A549 (cell line): ENCODE measurements around the gene CUL7.

ENCODE experiments used
- MYC ChIP-seq: IDR thresholded peaks from 2 replicates; pipeline ENCODE4 v1.6.1; 2012; ENCODE audit warnings: mild to moderate bottlenecking, inconsistent platforms, low read length, improper control_type of control experiment, borderline replicate concordance
- PBX3 ChIP-seq: IDR thresholded peaks from 2 replicates; pipeline ENCODE4 v1.6.1; 2012
- POLR2A ChIP-seq: IDR thresholded peaks from 2 replicates; pipeline ENCODE4 v1.6.1; 2012; ENCODE audit warnings: mild to moderate bottlenecking, low read length
- RAD21 ChIP-seq, 2 experiments: fragments of >200 bp in 1 of 2; sonication (Bioruptor Twin) in 1 of 2; formaldehyde crosslinking in 1 of 2; IDR thresholded peaks in 1 of 2; conservative IDR thresholded peaks in 1 of 2; 2 replicates in 1 of 2; 3 replicates in 1 of 2; pipeline ENCODE4 v1.6.1; 2012 to 2018; ENCODE audit warnings: inconsistent platforms in 1 of 2
- RCOR1 ChIP-seq: fragments of 150-350 bp; IDR thresholded peaks from 2 replicates; pipeline ENCODE4 v1.6.1; 2014; ENCODE audit warnings: antibody characterized with exemption, low read length, low read depth
- REST ChIP-seq: fragments of 200-600 bp; sonication (generic); IDR thresholded peaks from 2 replicates; pipeline ENCODE4 v1.6.1; 2016; ENCODE audit warnings: antibody characterized with exemption, mild to moderate bottlenecking, moderate library complexity
- RFX5 ChIP-seq: fragments of 450-650 bp; IDR thresholded peaks from 2 replicates; pipeline ENCODE4 v1.7.1; 2014; ENCODE audit warnings: antibody characterized with exemption, mild to moderate bottlenecking, moderate library complexity
- USF2 ChIP-seq: fragments of 450-650 bp; IDR thresholded peaks from 2 replicates; pipeline ENCODE4 v1.6.1; 2014; ENCODE audit warnings: antibody characterized with exemption
- ZFP36 ChIP-seq: fragments of 450-650 bp; IDR thresholded peaks from 2 replicates; pipeline ENCODE4 v1.6.1; 2014; ENCODE audit warnings: borderline replicate concordance; ENCODE audit not compliant: partially characterized antibody
- TF ChIP-seq, protein P1 (sequence below): fragments of >200 bp; sonication (Bioruptor Twin); formaldehyde crosslinking; IDR thresholded peaks from 3 replicates; pipeline ENCODE4 v1.5.1; 2016
- TF ChIP-seq, protein P2 (sequence below): IDR thresholded peaks from 2 replicates; pipeline ENCODE4 v1.6.1; 2012; ENCODE audit warnings: low read depth, borderline replicate concordance

DNA sequence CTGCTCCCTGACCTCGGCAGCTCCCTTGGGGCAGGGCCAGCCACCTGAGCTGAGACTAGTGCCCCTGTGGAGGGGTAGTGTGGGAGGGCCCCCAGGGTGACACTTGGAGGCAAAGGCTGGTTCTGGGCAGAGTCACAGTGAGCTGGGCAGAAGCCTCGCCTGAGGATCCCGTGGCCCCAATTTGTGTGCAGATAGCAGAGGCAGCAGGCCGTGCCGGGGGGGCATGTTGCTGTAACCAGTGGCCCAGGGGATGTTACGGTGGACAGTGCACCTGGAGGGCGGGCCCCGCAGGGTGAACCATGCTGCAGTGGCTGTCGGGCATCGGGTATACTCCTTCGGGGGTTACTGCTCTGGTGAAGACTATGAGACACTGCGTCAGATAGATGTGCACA is 36.7 kb downstream of the CUL7 start:
- no peak for TF ChIP-seq USF2
- TF ChIP-seq RAD21 (conservative IDR thresholded peaks at IDR 0.05 in 1 of 2, IDR thresholded peaks at IDR 0.05 in 1 of 2), result no peak
- TF ChIP-seq, protein P1, sequence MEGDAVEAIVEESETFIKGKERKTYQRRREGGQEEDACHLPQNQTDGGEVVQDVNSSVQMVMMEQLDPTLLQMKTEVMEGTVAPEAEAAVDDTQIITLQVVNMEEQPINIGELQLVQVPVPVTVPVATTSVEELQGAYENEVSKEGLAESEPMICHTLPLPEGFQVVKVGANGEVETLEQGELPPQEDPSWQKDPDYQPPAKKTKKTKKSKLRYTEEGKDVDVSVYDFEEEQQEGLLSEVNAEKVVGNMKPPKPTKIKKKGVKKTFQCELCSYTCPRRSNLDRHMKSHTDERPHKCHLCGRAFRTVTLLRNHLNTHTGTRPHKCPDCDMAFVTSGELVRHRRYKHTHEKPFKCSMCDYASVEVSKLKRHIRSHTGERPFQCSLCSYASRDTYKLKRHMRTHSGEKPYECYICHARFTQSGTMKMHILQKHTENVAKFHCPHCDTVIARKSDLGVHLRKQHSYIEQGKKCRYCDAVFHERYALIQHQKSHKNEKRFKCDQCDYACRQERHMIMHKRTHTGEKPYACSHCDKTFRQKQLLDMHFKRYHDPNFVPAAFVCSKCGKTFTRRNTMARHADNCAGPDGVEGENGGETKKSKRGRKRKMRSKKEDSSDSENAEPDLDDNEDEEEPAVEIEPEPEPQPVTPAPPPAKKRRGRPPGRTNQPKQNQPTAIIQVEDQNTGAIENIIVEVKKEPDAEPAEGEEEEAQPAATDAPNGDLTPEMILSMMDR, result no peak
- no peak for TF ChIP-seq ZFP36
- no peak for TF ChIP-seq PBX3
- TF ChIP-seq RCOR1, result no peak
- no peak for TF ChIP-seq REST
- TF ChIP-seq POLR2A, result no peak
- TF ChIP-seq, protein P2, sequence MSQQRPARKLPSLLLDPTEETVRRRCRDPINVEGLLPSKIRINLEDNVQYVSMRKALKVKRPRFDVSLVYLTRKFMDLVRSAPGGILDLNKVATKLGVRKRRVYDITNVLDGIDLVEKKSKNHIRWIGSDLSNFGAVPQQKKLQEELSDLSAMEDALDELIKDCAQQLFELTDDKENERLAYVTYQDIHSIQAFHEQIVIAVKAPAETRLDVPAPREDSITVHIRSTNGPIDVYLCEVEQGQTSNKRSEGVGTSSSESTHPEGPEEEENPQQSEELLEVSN, result no peak
- TF ChIP-seq MYC, result no peak
- TF ChIP-seq RFX5, result no peak
